Adrenal gland (tissue), 5 donors: Measurements from ENCODE around the gene CCDC196.

Experiments used
- POLR2A ChIP-seq, 2 donors: fragments of 450-650 bp; IDR thresholded peaks; one replicate each; pipeline ENCODE4 v1.6.1; 2017; ENCODE audit warnings: antibody characterized with exemption in 2 of 2, mild to moderate bottlenecking in 2 of 2, moderate library complexity in 1 of 2
- TF ChIP-seq, protein P1 (sequence below), 6 experiments: fragments of 450-650 bp in 4 of 6; fragments of 200-600 bp in 2 of 6; sonication (generic) in 1 of 6; IDR thresholded peaks; 1 replicate in 5 of 6; 2 replicates in 1 of 6; pipeline versions ENCODE4 v1.5.1 to v1.8.0; 2016 to 2021; ENCODE audit warnings: antibody characterized with exemption in 6 of 6, mild to moderate bottlenecking in 2 of 6, moderate library complexity in 1 of 6
- donor health status: DM: no; HTN: no; CAD: no.

GRCh38 chr14:66514213-66514612 is 28.0 kb downstream of the CCDC196 start:
- TF ChIP-seq, protein P1, sequence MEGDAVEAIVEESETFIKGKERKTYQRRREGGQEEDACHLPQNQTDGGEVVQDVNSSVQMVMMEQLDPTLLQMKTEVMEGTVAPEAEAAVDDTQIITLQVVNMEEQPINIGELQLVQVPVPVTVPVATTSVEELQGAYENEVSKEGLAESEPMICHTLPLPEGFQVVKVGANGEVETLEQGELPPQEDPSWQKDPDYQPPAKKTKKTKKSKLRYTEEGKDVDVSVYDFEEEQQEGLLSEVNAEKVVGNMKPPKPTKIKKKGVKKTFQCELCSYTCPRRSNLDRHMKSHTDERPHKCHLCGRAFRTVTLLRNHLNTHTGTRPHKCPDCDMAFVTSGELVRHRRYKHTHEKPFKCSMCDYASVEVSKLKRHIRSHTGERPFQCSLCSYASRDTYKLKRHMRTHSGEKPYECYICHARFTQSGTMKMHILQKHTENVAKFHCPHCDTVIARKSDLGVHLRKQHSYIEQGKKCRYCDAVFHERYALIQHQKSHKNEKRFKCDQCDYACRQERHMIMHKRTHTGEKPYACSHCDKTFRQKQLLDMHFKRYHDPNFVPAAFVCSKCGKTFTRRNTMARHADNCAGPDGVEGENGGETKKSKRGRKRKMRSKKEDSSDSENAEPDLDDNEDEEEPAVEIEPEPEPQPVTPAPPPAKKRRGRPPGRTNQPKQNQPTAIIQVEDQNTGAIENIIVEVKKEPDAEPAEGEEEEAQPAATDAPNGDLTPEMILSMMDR (IDR thresholded peaks at IDR 0.05): no peak
- no peak for TF ChIP-seq POLR2A (IDR thresholded peaks at IDR 0.05)
